Liver (tissue), 3 donors: ENCODE measurements around the gene TMEM151B.

Experiments
- CTCF ChIP-seq: fragments of 150-350 bp; IDR thresholded peaks from 2 replicates; pipeline ENCODE4 v1.5.1; 2017; ENCODE audit warnings: improper control_type of control experiment, low read depth, low read length; ENCODE audit not compliant: missing input control
- EGR1 ChIP-seq, 2 donors: IDR thresholded peaks; 2 replicates each; pipeline ENCODE4 v1.6.1; 2016 to 2018; ENCODE audit warnings: antibody characterized with exemption in 2 of 2, low read depth in 2 of 2
- JUND ChIP-seq, 2 donors: IDR thresholded peaks; 2 replicates each; pipeline ENCODE4 v1.6.1; 2016; ENCODE audit warnings: antibody characterized with exemption in 2 of 2
- MAX ChIP-seq: IDR thresholded peaks from 2 replicates; pipeline ENCODE4 v1.6.1; 2016; ENCODE audit warnings: antibody characterized with exemption
- RAD21 ChIP-seq, 2 donors: IDR thresholded peaks; 2 replicates each; pipeline ENCODE4 v1.6.1; 2016; ENCODE audit warnings: antibody characterized with exemption in 2 of 2, mild to moderate bottlenecking in 2 of 2
- REST ChIP-seq: IDR thresholded peaks from 2 replicates; pipeline ENCODE4 v1.6.1; 2016; ENCODE audit warnings: antibody characterized with exemption, mild to moderate bottlenecking
- RXRA ChIP-seq, 2 donors: IDR thresholded peaks; 2 replicates each; pipeline ENCODE4 v1.6.1; 2017 to 2018; ENCODE audit warnings: antibody characterized with exemption in 2 of 2, mild to moderate bottlenecking in 1 of 2
- SP1 ChIP-seq: IDR thresholded peaks from 2 replicates; pipeline ENCODE4 v1.6.1; 2018; ENCODE audit warnings: antibody characterized with exemption, mild to moderate bottlenecking
- TAF1 ChIP-seq: conservative IDR thresholded peaks from 2 replicates; pipeline ENCODE4 v1.6.1; 2016; ENCODE audit warnings: antibody characterized with exemption, mild to moderate bottlenecking
- TF ChIP-seq, protein P1 (sequence below): IDR thresholded peaks from 2 replicates; pipeline ENCODE4 v1.6.1; 2016; ENCODE audit warnings: antibody characterized with exemption
- donor health status: healthy.
- donor health status: healthy.

GRCh38 chr6:44278774-44279697 lies 8.8 kb downstream of the TMEM151B start:
- TF ChIP-seq, protein P1, sequence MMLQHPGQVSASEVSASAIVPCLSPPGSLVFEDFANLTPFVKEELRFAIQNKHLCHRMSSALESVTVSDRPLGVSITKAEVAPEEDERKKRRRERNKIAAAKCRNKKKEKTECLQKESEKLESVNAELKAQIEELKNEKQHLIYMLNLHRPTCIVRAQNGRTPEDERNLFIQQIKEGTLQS, result no peak
- TF ChIP-seq RAD21 (IDR thresholded peaks at IDR 0.05) (no peak), CTCF (no peak), TAF1 (no peak), EGR1 (IDR thresholded peaks at IDR 0.05; ENCODE audit: low read depth in 2 of 2) (no peak), MAX (no peak), RXRA (IDR thresholded peaks at IDR 0.05) (no peak), JUND (IDR thresholded peaks at IDR 0.05) (no peak), REST (no peak), SP1 (no peak)
